ENCODE results near the gene ARSB.

- TF ChIP-seq REST (IDR thresholded peaks at IDR 0.05; ENCODE audit: insufficient read depth in 1 of 2, low read depth in 2 of 2, low read length in 1 of 2) (no peak), POLR2AphosphoS5 (IDR thresholded peaks at IDR 0.05; ENCODE audit: low read depth, low read length) (no peak), SIN3A (IDR thresholded peaks at IDR 0.05; ENCODE audit: borderline replicate concordance, insufficient read depth, low read depth, low read length) (no peak)
- TF ChIP-seq, protein P1, sequence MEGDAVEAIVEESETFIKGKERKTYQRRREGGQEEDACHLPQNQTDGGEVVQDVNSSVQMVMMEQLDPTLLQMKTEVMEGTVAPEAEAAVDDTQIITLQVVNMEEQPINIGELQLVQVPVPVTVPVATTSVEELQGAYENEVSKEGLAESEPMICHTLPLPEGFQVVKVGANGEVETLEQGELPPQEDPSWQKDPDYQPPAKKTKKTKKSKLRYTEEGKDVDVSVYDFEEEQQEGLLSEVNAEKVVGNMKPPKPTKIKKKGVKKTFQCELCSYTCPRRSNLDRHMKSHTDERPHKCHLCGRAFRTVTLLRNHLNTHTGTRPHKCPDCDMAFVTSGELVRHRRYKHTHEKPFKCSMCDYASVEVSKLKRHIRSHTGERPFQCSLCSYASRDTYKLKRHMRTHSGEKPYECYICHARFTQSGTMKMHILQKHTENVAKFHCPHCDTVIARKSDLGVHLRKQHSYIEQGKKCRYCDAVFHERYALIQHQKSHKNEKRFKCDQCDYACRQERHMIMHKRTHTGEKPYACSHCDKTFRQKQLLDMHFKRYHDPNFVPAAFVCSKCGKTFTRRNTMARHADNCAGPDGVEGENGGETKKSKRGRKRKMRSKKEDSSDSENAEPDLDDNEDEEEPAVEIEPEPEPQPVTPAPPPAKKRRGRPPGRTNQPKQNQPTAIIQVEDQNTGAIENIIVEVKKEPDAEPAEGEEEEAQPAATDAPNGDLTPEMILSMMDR (IDR thresholded peaks at IDR 0.05): no peak
Measured at GRCh38 chr5:78782728-78783127, 202.4 kb downstream of the ARSB start.
